Endodermal cell (in vitro differentiated cells): Measurements from ENCODE around the gene PCSK4. TPM values are rescaled to one million over a fixed set of nuclear protein-coding genes. Genes with fewer than 3 reads are reported as not detected.

Experiments used
- DNase-seq: peaks from one replicate; pipeline ENCODE4 v3.0.0-alpha.2; 2017
- H3K27ac ChIP-seq: 2 replicates; pipeline ENCODE4 v1.5.1; 2013; ENCODE audit warnings: mild to moderate bottlenecking, low read depth, low read length, moderate library complexity
- H3K27me3 ChIP-seq: 2 replicates; pipeline ENCODE4 v1.6.1; 2013; ENCODE audit warnings: mild to moderate bottlenecking, low read length, moderate library complexity; ENCODE audit not compliant: insufficient read depth, control insufficient read depth, poor library complexity, severe bottlenecking
- H3K36me3 ChIP-seq: 2 replicates; pipeline ENCODE4 v1.7.0; 2013; ENCODE audit warnings: mild to moderate bottlenecking, low read length, moderate library complexity; ENCODE audit not compliant: control insufficient read depth, insufficient read depth
- H3K4me1 ChIP-seq: one replicate; pipeline ENCODE4 v1.7.0; 2013; ENCODE audit warnings: low read length; ENCODE audit not compliant: control insufficient read depth, insufficient read depth
- H3K4me3 ChIP-seq: 2 replicates; pipeline ENCODE4 v1.5.1; 2013; ENCODE audit warnings: mild to moderate bottlenecking, low read length, moderate library complexity
- H3K9ac ChIP-seq: 2 replicates; pipeline ENCODE4 v1.6.1; 2013; ENCODE audit warnings: mild to moderate bottlenecking, low read length, moderate library complexity; ENCODE audit not compliant: poor library complexity, severe bottlenecking; ENCODE audit errors: extremely low read depth
- H3K9me3 ChIP-seq: 2 replicates; pipeline ENCODE4 v1.6.1; 2013; ENCODE audit warnings: mild to moderate bottlenecking, low read length, moderate library complexity; ENCODE audit not compliant: control insufficient read depth
- H3K27ac Mint-ChIP-seq: 2 replicates; pipeline ENCODE4 v1.8.0; 2020; ENCODE audit warnings: mixed read lengths
- H3K27me3 Mint-ChIP-seq: 2 replicates; pipeline ENCODE4 v1.8.0; 2021; ENCODE audit warnings: mild to moderate bottlenecking, mixed read lengths; ENCODE audit not compliant: insufficient read depth
- H3K36me3 Mint-ChIP-seq: 2 replicates; pipeline ENCODE4 v1.8.0; 2020; ENCODE audit warnings: low read depth, mixed read lengths
- H3K4me1 Mint-ChIP-seq: 2 replicates; pipeline ENCODE4 v1.8.0; 2020; ENCODE audit warnings: mixed read lengths
- H3K4me3 Mint-ChIP-seq: 2 replicates; pipeline ENCODE4 v1.8.0; 2020; ENCODE audit warnings: mild to moderate bottlenecking, moderate library complexity, mixed read lengths
- H3K9me3 Mint-ChIP-seq: 2 replicates; pipeline ENCODE4 v1.8.0; 2020; ENCODE audit warnings: mild to moderate bottlenecking, mixed read lengths
- WGBS, 2 experiments: methylation state at CpG; one replicate each; pipeline versions ENCODE4 v1.1.5 to v1.1.7; 2013; ENCODE audit warnings: missing lambda C conversion rate in 2 of 2, mixed read lengths in 1 of 2; ENCODE audit not compliant: insufficient coverage in 1 of 2, insufficient read length in 1 of 2; 5-methylcytosine and 5-hydroxymethylcytosine counted together
- total RNA-seq, 2 donors: library from RNA; stranded (reverse); fragmentation: NEBNext Ultra II Directional in 1 of 2; extraction: Animal tissue kit (Norgen Biotek cat#: 25700) in 1 of 2; gene quantifications; 2 replicates in 1 of 2; 3 replicates in 1 of 2; pipeline ENCODE4 v1.2.1, GENCODE V29; 2021
- TF ChIP-seq, protein P1 (sequence below): fragments of 200-600 bp; sonication (generic); conservative IDR thresholded peaks from 2 replicates; pipeline ENCODE4 v1.5.0; 2021; ENCODE audit warnings: antibody characterized with exemption, mild to moderate bottlenecking

The PCSK4 gene
- total RNA-seq, 2 donors from 2014 or later, result 25.2 to 31.6 TPM

- Mint-ChIP-seq H3K9me3 (peaks cover 1% of the 10 kb centered on the region), H3K27ac (no peak overlapping the region), H3K4me3 (peak overlapping the region; percentile 54), H3K27me3 (peaks cover 63% of the 10 kb centered on the region), H3K4me1 (no peaks in the 10 kb centered on the region), H3K36me3 (peaks cover 9% of the 10 kb centered on the region)
- TF ChIP-seq, protein P1, sequence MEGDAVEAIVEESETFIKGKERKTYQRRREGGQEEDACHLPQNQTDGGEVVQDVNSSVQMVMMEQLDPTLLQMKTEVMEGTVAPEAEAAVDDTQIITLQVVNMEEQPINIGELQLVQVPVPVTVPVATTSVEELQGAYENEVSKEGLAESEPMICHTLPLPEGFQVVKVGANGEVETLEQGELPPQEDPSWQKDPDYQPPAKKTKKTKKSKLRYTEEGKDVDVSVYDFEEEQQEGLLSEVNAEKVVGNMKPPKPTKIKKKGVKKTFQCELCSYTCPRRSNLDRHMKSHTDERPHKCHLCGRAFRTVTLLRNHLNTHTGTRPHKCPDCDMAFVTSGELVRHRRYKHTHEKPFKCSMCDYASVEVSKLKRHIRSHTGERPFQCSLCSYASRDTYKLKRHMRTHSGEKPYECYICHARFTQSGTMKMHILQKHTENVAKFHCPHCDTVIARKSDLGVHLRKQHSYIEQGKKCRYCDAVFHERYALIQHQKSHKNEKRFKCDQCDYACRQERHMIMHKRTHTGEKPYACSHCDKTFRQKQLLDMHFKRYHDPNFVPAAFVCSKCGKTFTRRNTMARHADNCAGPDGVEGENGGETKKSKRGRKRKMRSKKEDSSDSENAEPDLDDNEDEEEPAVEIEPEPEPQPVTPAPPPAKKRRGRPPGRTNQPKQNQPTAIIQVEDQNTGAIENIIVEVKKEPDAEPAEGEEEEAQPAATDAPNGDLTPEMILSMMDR, result no peak
- Histone ChIP-seq H3K9me3 (no peaks in the 10 kb centered on the region), H3K27me3 (peaks cover 57% of the 10 kb centered on the region), H3K36me3 (peaks cover 9% of the 10 kb centered on the region), H3K4me1 (no peaks in the 10 kb centered on the region), H3K27ac (no peak overlapping the region), H3K4me3 (peak overlapping the region; percentile 69), H3K9ac (no peak overlapping the region)
- DNase-seq, result peak; percentile 84
- WGBS, 2 experiments, result 6 to 7% methylated on average over 24 to 63 of the region's 63 CpGs
Observed at GRCh38 chr19:1446713-1447481, 43.3 kb downstream of the PCSK4 start.

DNA sequence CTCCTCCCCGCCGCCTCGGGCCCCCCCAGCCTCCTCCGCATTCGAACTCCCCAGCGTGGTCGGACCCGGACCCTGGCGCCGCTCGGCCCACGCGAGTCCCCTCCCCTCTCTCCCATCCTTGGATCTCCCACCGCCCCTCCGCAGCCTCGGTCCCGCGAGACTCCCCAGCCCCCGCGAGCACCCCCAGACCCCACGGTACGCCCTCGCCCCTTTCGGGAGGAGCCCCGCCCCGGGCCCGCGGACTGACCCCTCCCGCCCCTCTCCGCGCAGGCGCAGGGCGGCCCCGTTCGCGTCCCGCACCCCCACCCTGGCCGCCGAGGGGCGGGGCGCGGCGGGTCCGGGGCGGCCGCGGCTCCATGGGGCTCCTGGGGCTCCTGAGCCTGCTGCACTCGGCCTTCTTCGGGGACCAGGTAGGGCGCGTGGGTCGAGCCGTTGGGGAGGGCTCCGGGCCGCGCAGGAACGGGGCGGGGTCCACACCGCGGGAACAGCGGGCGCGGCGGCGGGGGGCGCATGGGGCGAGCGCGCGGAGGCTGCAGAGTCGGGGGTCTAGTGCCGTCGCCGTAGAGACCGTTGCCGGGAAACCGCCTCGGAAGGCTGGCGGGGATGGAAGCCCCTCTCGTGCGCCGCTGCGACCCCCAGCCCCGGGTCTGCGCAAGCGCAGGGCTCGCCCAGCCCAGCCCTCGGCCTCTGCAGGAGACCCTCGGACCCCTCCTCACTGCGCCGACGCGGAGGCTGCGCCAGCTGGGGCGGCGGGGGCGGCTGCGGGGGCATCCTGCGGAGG, 44.0 kb downstream of the PCSK4 start:
- DNase-seq, result peak; percentile 73
- Mint-ChIP-seq H3K27me3 (peaks cover 55% of the 10 kb centered on the region), H3K27ac (no peak overlapping the region), H3K4me1 (no peaks in the 10 kb centered on the region), H3K36me3 (peaks cover 17% of the 10 kb centered on the region), H3K9me3 (peaks cover 1% of the 10 kb centered on the region), H3K4me3 (peak overlapping the region; percentile 54)
- H3K9me3 ChIP-seq, result no peaks in the 10 kb centered on the region
- peaks cover 49% of the 10 kb centered on the region for H3K27me3 ChIP-seq
- peaks cover 17% of the 10 kb centered on the region for H3K36me3 ChIP-seq
- H3K27ac ChIP-seq, result peak overlapping the region; percentile 70
- WGBS, 2 experiments, result 2% methylated on average over 19 to 93 of the region's 99 CpGs
- H3K4me3 ChIP-seq, result peak overlapping the region; percentile 69
- H3K9ac ChIP-seq, result no peak overlapping the region
- H3K4me1 ChIP-seq, result no peaks in the 10 kb centered on the region
- TF ChIP-seq, protein P1, result no peak

- Histone ChIP-seq H3K9ac (no peak overlapping the region), H3K4me3 (peak overlapping the region; percentile 67), H3K27ac (peak overlapping the region; percentile 38), H3K27me3 (peaks cover 42% of the 10 kb centered on the region), H3K4me1 (no peaks in the 10 kb centered on the region), H3K36me3 (peaks cover 25% of the 10 kb centered on the region), H3K9me3 (no peaks in the 10 kb centered on the region)
- peaks cover 1% of the 10 kb centered on the region for H3K4me1 Mint-ChIP-seq
- TF ChIP-seq, protein P1, result peak; percentile 96
- WGBS, 2 experiments, result 4% methylated on average over 25 to 65 of the region's 70 CpGs
- peaks cover 25% of the 10 kb centered on the region for H3K36me3 Mint-ChIP-seq
- peak; percentile 92 for DNase-seq
- H3K4me3 Mint-ChIP-seq, result peak overlapping the region; percentile 54
- H3K27ac Mint-ChIP-seq, result no peak overlapping the region
- H3K9me3 Mint-ChIP-seq, result peaks cover 1% of the 10 kb centered on the region
- peaks cover 47% of the 10 kb centered on the region for H3K27me3 Mint-ChIP-seq
Observed at GRCh38 chr19:1445185-1445931, 44.8 kb downstream of the PCSK4 start.
